Endothelial cell (in vitro differentiated cells): ENCODE measurements around the gene CYFIP1. TPM values are rescaled to one million over a fixed set of nuclear protein-coding genes. Genes with fewer than 3 reads are reported as not detected.

Experiments
- DNase-seq: peaks from one replicate; pipeline ENCODE4 v3.0.0; 2021; ENCODE audit warnings: low spot score
- H3K27ac Mint-ChIP-seq: one replicate; pipeline ENCODE4 v1.8.0; 2021; ENCODE audit warnings: mixed read lengths, inconsistent platforms; ENCODE audit not compliant: unreplicated experiment
- H3K27me3 Mint-ChIP-seq: one replicate; pipeline ENCODE4 v1.8.0; 2021; ENCODE audit warnings: mild to moderate bottlenecking, moderate library complexity, mixed read lengths, inconsistent platforms; ENCODE audit not compliant: unreplicated experiment
- H3K36me3 Mint-ChIP-seq: one replicate; pipeline ENCODE4 v1.8.0; 2021; ENCODE audit warnings: mild to moderate bottlenecking, low read depth, mixed read lengths, inconsistent platforms; ENCODE audit not compliant: unreplicated experiment
- H3K4me1 Mint-ChIP-seq: one replicate; pipeline ENCODE4 v1.8.0; 2021; ENCODE audit warnings: mild to moderate bottlenecking, mixed read lengths, inconsistent platforms; ENCODE audit not compliant: unreplicated experiment
- H3K4me3 Mint-ChIP-seq: one replicate; pipeline ENCODE4 v1.8.0; 2021; ENCODE audit warnings: mild to moderate bottlenecking, mixed read lengths, inconsistent platforms; ENCODE audit not compliant: unreplicated experiment
- H3K9me3 Mint-ChIP-seq: one replicate; pipeline ENCODE4 v1.8.0; 2021; ENCODE audit warnings: mixed read lengths, inconsistent platforms; ENCODE audit not compliant: unreplicated experiment
- total RNA-seq: library from RNA; stranded (reverse); fragmentation: NEBNext Ultra II Directional; extraction: Animal tissue kit (Norgen Biotek cat#: 25700); gene quantifications from one replicate; pipeline ENCODE4 v1.2.1, GENCODE V29; 2021; ENCODE audit not compliant: unreplicated experiment
- TF ChIP-seq, protein P1 (sequence below): fragments of 200-600 bp; sonication (generic); IDR thresholded peaks from one replicate; pipeline ENCODE4 v1.5.0; 2021; ENCODE audit warnings: antibody characterized with exemption; ENCODE audit not compliant: unreplicated experiment

CYFIP1 gene
- total RNA-seq, 1 donor from 2014 or later = 154 TPM

DNA sequence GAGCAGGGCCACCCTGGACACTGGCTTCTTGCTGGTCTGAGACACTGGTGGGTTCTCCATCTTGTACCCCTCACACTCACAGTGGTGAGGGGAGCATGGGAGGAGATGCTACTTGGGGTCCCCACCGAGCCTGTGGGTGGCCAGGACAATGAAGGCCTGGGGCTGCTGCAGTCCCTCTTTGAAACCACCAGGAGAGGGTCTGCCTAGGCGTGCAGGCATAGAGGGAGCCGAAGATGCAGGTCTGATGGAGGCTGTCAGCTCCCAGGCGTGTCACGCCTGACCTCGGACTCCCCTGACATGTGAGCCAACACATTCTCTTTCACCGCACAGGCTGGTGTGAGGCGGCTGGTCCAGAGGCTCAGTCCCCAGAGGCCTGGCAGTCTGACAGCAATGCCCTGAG, 102.6 kb downstream of the CYFIP1 start:
- H3K9me3 Mint-ChIP-seq = no peaks in the 10 kb centered on the region
- TF ChIP-seq, protein P1, sequence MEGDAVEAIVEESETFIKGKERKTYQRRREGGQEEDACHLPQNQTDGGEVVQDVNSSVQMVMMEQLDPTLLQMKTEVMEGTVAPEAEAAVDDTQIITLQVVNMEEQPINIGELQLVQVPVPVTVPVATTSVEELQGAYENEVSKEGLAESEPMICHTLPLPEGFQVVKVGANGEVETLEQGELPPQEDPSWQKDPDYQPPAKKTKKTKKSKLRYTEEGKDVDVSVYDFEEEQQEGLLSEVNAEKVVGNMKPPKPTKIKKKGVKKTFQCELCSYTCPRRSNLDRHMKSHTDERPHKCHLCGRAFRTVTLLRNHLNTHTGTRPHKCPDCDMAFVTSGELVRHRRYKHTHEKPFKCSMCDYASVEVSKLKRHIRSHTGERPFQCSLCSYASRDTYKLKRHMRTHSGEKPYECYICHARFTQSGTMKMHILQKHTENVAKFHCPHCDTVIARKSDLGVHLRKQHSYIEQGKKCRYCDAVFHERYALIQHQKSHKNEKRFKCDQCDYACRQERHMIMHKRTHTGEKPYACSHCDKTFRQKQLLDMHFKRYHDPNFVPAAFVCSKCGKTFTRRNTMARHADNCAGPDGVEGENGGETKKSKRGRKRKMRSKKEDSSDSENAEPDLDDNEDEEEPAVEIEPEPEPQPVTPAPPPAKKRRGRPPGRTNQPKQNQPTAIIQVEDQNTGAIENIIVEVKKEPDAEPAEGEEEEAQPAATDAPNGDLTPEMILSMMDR = no peak
- peak overlapping the region; percentile 65 for H3K4me3 Mint-ChIP-seq
- peaks cover 6% of the 10 kb centered on the region for H3K27me3 Mint-ChIP-seq
- no peak overlapping the region for H3K27ac Mint-ChIP-seq
- peaks cover 71% of the 10 kb centered on the region for H3K36me3 Mint-ChIP-seq
- no peak for DNase-seq
- H3K4me1 Mint-ChIP-seq = peaks cover 9% of the 10 kb centered on the region

DNA sequence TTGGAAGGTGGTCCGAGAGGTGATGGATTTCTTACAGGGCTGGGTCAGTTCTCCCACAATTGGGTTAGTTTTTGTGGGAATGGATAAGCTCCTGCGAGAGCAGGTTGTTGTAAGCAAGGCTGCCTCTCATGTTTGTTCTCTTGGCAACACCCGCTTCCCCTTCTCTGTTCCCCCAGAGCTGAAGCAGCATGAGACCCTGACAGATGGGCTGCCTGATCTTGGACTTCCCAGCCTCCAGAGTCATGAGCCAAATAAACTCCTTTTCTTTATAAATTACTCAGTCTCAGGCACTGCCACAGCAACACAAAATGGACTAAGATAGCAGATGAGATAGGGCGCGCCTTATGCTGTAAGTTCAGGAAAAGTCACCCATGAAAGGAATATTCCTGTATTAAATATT, 103.1 kb downstream of the CYFIP1 start:
- no peak for DNase-seq
- TF ChIP-seq, protein P1 = no peak
- Mint-ChIP-seq H3K27me3 (peaks cover 6% of the 10 kb centered on the region), H3K36me3 (peaks cover 67% of the 10 kb centered on the region), H3K27ac (no peak overlapping the region), H3K9me3 (no peaks in the 10 kb centered on the region), H3K4me3 (peak overlapping the region; percentile 27), H3K4me1 (peaks cover 9% of the 10 kb centered on the region)

DNA sequence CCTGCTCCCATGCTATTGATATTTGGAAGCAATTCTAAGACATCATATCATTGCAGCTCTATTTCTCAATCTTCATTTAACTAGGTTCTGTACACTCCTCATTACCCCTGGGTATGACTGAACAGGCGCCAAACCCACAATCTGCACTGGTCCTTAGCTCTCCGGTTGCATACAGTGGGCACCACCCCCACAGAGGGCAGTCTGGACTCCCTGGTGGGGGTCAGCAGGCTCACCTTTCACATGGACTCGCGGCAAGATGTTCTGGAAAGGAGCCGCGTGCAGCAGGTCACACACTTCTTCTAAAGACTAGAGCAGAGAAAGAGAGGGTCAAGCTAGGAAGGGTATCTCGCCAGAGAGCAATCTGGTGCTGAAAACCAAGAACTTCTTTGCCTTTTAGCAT, 105.2 kb downstream of the CYFIP1 start:
- H3K9me3 Mint-ChIP-seq = no peaks in the 10 kb centered on the region
- TF ChIP-seq, protein P1 = no peak
- peaks cover 57% of the 10 kb centered on the region for H3K36me3 Mint-ChIP-seq

DNA sequence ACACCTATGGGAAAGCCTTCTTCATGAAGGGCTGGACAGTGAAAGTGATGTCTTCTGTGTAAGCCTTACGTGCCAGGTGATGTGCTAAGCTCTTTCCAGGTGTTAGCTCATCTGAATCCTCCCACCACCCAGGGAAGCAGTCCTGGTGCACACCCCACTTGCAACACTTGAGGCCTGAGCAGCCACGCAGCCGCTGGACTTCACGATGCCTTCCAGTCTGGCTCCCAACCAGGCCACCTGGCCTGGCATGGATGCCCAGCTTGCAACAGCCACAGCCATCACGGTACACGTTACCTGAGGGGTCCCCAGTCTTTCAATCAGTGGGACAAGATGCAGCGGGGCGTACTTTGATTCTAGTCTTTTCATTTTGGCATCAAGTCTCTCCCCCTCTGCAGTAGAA, 105.9 kb downstream of the CYFIP1 start:
- H3K36me3 Mint-ChIP-seq = peaks cover 57% of the 10 kb centered on the region
- no peak for DNase-seq
- H3K27ac Mint-ChIP-seq = no peak overlapping the region

More for the DNA sequence above, 105.2 kb downstream of the CYFIP1 start:
- peaks cover 9% of the 10 kb centered on the region for H3K4me1 Mint-ChIP-seq
- no peak for DNase-seq
- no peak overlapping the region for H3K27ac Mint-ChIP-seq
- H3K4me3 Mint-ChIP-seq = no peak overlapping the region
- peaks cover 4% of the 10 kb centered on the region for H3K27me3 Mint-ChIP-seq

GRCh38 chr15:22873841-22874240, 106.3 kb downstream of the CYFIP1 start:
- no peak overlapping the region for H3K4me3 Mint-ChIP-seq
- H3K9me3 Mint-ChIP-seq = no peaks in the 10 kb centered on the region
- no peak overlapping the region for H3K27ac Mint-ChIP-seq
- peaks cover 4% of the 10 kb centered on the region for H3K27me3 Mint-ChIP-seq
- peaks cover 9% of the 10 kb centered on the region for H3K4me1 Mint-ChIP-seq
- no peak for DNase-seq
- H3K36me3 Mint-ChIP-seq = peaks cover 57% of the 10 kb centered on the region
- TF ChIP-seq, protein P1 = no peak

More for the DNA sequence above, 105.9 kb downstream of the CYFIP1 start:
- Mint-ChIP-seq H3K4me1 (peaks cover 9% of the 10 kb centered on the region), H3K9me3 (no peaks in the 10 kb centered on the region), H3K4me3 (no peak overlapping the region), H3K27me3 (peaks cover 4% of the 10 kb centered on the region)
- TF ChIP-seq, protein P1 = no peak
